Endothelial cell of umbilical vein (primary cell): ENCODE data around the gene PROK1. TPM values are rescaled to one million over a fixed set of nuclear protein-coding genes. Genes with fewer than 3 reads are reported as not detected.

Experiments
- BruUV-seq: library from RNA; stranded (reverse); fragments of 400-500 nt; replicated peaks from 2 replicates; lab custom pipeline; 2021; lab: Mats Ljungman, UMichigan
- CTCF ChIA-PET: fragments of 300-600, 350-600 bp; sonication (Branson Sonifier 250); formaldehyde crosslinking; loops from one replicate; lab custom pipeline; 2021; ENCODE audit warnings: antibody characterized with exemption, inconsistent platforms; lab: Charles Lee
- POLR2A ChIA-PET: fragments of 300-600, 350-600 bp; sonication (Branson Sonifier 250); formaldehyde crosslinking; loops from one replicate; lab custom pipeline; 2021; ENCODE audit warnings: antibody characterized with exemption, inconsistent platforms; lab: Charles Lee
- DNase-seq: peaks from one replicate; pipeline ENCODE4 v3.0.0-alpha.2; 2011; ENCODE audit warnings: low read depth, low spot score
- FAIRE-seq: peaks from 2 replicates; lab custom pipeline; 2011; peaks lifted over from hg19 to GRCh38; lab: Jason Lieb, UNC
- H2AFZ ChIP-seq: 2 replicates; pipeline ENCODE4 v1.6.0; 2012; ENCODE audit warnings: low read depth, low read length, control low read depth, inconsistent platforms
- H3K27ac ChIP-seq: 2 replicates; pipeline ENCODE4 v1.5.1; 2011; ENCODE audit warnings: low read depth, mild to moderate bottlenecking, control low read depth, low read length, moderate library complexity; ENCODE audit not compliant: insufficient read depth
- H3K27me3 ChIP-seq, 2 experiments: 2 replicates each; pipeline versions ENCODE4 v1.6.0 to v1.6.1; 2011; ENCODE audit warnings: low read length in 2 of 2, mixed read lengths in 1 of 2; ENCODE audit not compliant: control insufficient read depth in 2 of 2, insufficient read depth in 2 of 2
- H3K36me3 ChIP-seq, 2 experiments: 2 replicates in 1 of 2; 3 replicates in 1 of 2; pipeline ENCODE4 v1.5.1; 2011; ENCODE audit warnings: low read length in 2 of 2, mild to moderate bottlenecking in 1 of 2, moderate library complexity in 1 of 2; ENCODE audit not compliant: control insufficient read depth in 2 of 2, insufficient read depth in 2 of 2; ENCODE audit errors: extremely low read depth in 1 of 2
- H3K4me1 ChIP-seq: 3 replicates; pipeline ENCODE4 v1.5.1; 2011; ENCODE audit warnings: mild to moderate bottlenecking, low read length; ENCODE audit not compliant: control insufficient read depth, insufficient read depth; ENCODE audit errors: extremely low read depth
- H3K4me2 ChIP-seq: 2 replicates; pipeline ENCODE4 v1.6.1; 2011; ENCODE audit warnings: low read length, control low read depth, mixed read lengths; ENCODE audit not compliant: insufficient read depth
- H3K4me3 ChIP-seq, 3 experiments: fragments of 200-600 bp in 1 of 3; sonication (generic), shearing (Covaris generic) in 1 of 3; replicated peaks in 1 of 3; 2 replicates each; pipeline ENCODE4 v1.5.1; 2011 to 2016; ENCODE audit warnings: control low read depth in 3 of 3, low read length in 3 of 3, mild to moderate bottlenecking in 2 of 3, inconsistent platforms in 1 of 3, low read depth in 1 of 3, moderate library complexity in 1 of 3; ENCODE audit not compliant: insufficient read depth in 1 of 3
- H3K79me2 ChIP-seq: 2 replicates; pipeline ENCODE4 v1.6.0; 2012; ENCODE audit warnings: low read length, inconsistent platforms; ENCODE audit not compliant: control insufficient read depth, insufficient read depth
- H3K9ac ChIP-seq: replicated peaks from 2 replicates; pipeline ENCODE3; 2011; ENCODE audit warnings: low read length, control low read depth; ENCODE audit not compliant: insufficient read depth; ENCODE audit errors: extremely low read depth
- H3K9me1 ChIP-seq: replicated peaks from 3 replicates; pipeline ENCODE4 v1.6.0; 2011; ENCODE audit warnings: mild to moderate bottlenecking, low read length; ENCODE audit not compliant: control insufficient read depth, insufficient read depth; ENCODE audit errors: extremely low read depth
- H3K9me3 ChIP-seq: replicated peaks from 2 replicates; pipeline ENCODE4 v1.5.1; 2012; ENCODE audit warnings: low read length, inconsistent platforms; ENCODE audit not compliant: control insufficient read depth, insufficient read depth
- H4K20me1 ChIP-seq: replicated peaks from 2 replicates; pipeline ENCODE3; 2011; ENCODE audit warnings: mild to moderate bottlenecking, low read length; ENCODE audit not compliant: control insufficient read depth, insufficient read depth; ENCODE audit errors: extremely low read depth
- EZH2 ChIP-seq: IDR thresholded peaks from 2 replicates; pipeline ENCODE4 v1.6.1; 2012; ENCODE audit warnings: borderline replicate concordance, low read depth, mild to moderate bottlenecking, moderate library complexity, low read length, inconsistent platforms; ENCODE audit not compliant: severe bottlenecking
- FOS ChIP-seq: IDR thresholded peaks from 2 replicates; pipeline ENCODE4 v1.6.1; 2011; ENCODE audit warnings: mild to moderate bottlenecking, low read length, moderate library complexity, borderline replicate concordance; ENCODE audit not compliant: insufficient read depth
- GATA2 ChIP-seq: IDR thresholded peaks from 2 replicates; pipeline ENCODE4 v1.7.0; 2011; ENCODE audit warnings: low read depth, mild to moderate bottlenecking, moderate library complexity, mixed read lengths, low read length; ENCODE audit not compliant: insufficient read length, insufficient read depth
- JUN ChIP-seq: IDR thresholded peaks from 2 replicates; pipeline ENCODE4 v1.6.1; 2011; ENCODE audit warnings: borderline replicate concordance, low read depth; ENCODE audit not compliant: insufficient read length, insufficient read depth
- MAX ChIP-seq: IDR thresholded peaks from 2 replicates; pipeline ENCODE4 v1.6.1; 2011; ENCODE audit not compliant: insufficient read depth, insufficient read length
- MYC ChIP-seq: IDR thresholded peaks from one replicate; pipeline ENCODE4 v1.6.1; 2011; ENCODE audit warnings: mild to moderate bottlenecking, low read depth, low read length
- POLR2A ChIP-seq: IDR thresholded peaks from 2 replicates; pipeline ENCODE4 v1.6.1; 2012; ENCODE audit warnings: low read depth, mild to moderate bottlenecking, control low read depth, low read length
- POLR2AphosphoS5 ChIP-seq: IDR thresholded peaks from 2 replicates; pipeline ENCODE4 v1.6.1; 2012; ENCODE audit warnings: low read depth, mild to moderate bottlenecking, control low read depth, low read length, moderate library complexity; ENCODE audit not compliant: insufficient read depth
- dilution Hi-C: fragments of 300-500 bp; cut with MboI; formaldehyde crosslinking; loops from one replicate; pipeline ENCODE4 v1.15.0; 2019; ENCODE audit warnings: low sequenced_read_pairs; ENCODE audit not compliant: extremely low pct_ligation_motif_present
- intact Hi-C: fragments of 100-400 bp; cut with micrococcal nuclease; formaldehyde crosslinking; loops from one replicate; pipeline ENCODE4 v1.10.0; 2022
- polyA plus RNA-seq, 4 experiments: library from polyadenylated mRNA; depleted of rRNA in 3 of 4; stranded (reverse) in 3 of 4; unstranded in 1 of 4; fragments of >200 nt; gene quantifications; 2 replicates each; pipeline versions ENCODE4 v1.2.1 to v1.2.3, GENCODE V29; 2011 to 2012; ENCODE audit warnings: missing spikeins in 1 of 4
- total RNA-seq: library from RNA; stranded (reverse); gene quantifications from 2 replicates; pipeline ENCODE4 v1.2.3, GENCODE V29; 2021
- TF ChIP-seq, protein P1 (sequence below), 2 donors: IDR thresholded peaks; 1 replicate in 1 of 2; 2 replicates in 1 of 2; pipeline ENCODE4 v1.5.1; 2011; ENCODE audit warnings: low read length in 2 of 2, mild to moderate bottlenecking in 2 of 2, moderate library complexity in 2 of 2, control low read depth in 1 of 2, inconsistent platforms in 1 of 2, low read depth in 1 of 2; ENCODE audit not compliant: insufficient read depth in 1 of 2; ENCODE audit errors: extremely low read depth in 1 of 2

Gene PROK1
- total and polyA plus RNA-seq, 2 donors (not counting 3 experiments of a cell fraction or from before 2014, with no cell fraction given): not detected

DNA sequence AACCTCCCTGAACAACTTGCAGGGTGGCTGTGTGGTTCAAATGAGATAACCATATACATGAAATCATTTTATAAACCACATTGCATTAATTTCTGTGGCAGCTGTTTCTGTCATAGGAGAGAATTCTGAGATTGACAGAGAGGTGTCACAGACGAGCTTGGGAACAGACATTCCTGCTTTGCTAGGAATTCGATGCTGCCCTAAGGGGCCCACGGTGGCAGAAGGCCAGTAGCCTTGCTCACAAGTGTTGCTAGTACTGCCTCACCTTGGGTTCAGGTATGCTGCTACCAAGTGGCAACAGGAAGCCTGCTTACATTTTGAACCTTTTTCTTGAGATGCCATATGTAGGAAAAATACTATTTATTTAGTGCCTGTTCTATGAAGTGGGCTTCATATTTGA, 54.6 kb downstream of the PROK1 start:
- H3K79me2 ChIP-seq: no peaks in the 10 kb centered on the region
- ChIA-PET CTCF (interaction anchor here (2.5 kb wide), 1 partner anchor 10 kb away, joined by 12 read pairs; no protein-coding TSS in a partner anchor), POLR2A (no interaction called here)
- no peaks in the 10 kb centered on the region for H4K20me1 ChIP-seq
- no peak overlapping the region for H3K9ac ChIP-seq
- no peaks in the 10 kb centered on the region for H3K36me3 ChIP-seq
- no peak overlapping the region for H3K27ac ChIP-seq
- no peak overlapping the region for H2AFZ ChIP-seq
- no peak overlapping the region for H3K4me2 ChIP-seq
- no peaks in the 10 kb centered on the region for H3K4me1 ChIP-seq
- intact Hi-C loops (no loop called here), dilution Hi-C loops (no loop called here)
- no peak overlapping the region for H3K4me3 ChIP-seq
- FAIRE-seq (no peak), DNase-seq (no peak)
- H3K9me1 ChIP-seq: no peaks in the 10 kb centered on the region
- no peaks in the 10 kb centered on the region for H3K9me3 ChIP-seq
- no TSS peak for BruUV-seq
- TF ChIP-seq POLR2AphosphoS5: no peak
- no peak for TF ChIP-seq POLR2A
- TF ChIP-seq, protein P1, sequence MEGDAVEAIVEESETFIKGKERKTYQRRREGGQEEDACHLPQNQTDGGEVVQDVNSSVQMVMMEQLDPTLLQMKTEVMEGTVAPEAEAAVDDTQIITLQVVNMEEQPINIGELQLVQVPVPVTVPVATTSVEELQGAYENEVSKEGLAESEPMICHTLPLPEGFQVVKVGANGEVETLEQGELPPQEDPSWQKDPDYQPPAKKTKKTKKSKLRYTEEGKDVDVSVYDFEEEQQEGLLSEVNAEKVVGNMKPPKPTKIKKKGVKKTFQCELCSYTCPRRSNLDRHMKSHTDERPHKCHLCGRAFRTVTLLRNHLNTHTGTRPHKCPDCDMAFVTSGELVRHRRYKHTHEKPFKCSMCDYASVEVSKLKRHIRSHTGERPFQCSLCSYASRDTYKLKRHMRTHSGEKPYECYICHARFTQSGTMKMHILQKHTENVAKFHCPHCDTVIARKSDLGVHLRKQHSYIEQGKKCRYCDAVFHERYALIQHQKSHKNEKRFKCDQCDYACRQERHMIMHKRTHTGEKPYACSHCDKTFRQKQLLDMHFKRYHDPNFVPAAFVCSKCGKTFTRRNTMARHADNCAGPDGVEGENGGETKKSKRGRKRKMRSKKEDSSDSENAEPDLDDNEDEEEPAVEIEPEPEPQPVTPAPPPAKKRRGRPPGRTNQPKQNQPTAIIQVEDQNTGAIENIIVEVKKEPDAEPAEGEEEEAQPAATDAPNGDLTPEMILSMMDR (IDR thresholded peaks at IDR 0.05; ENCODE audit: extremely low read depth in 1 of 2, insufficient read depth in 1 of 2, low read depth in 1 of 2, low read length in 2 of 2): no peak
- no peak for TF ChIP-seq EZH2
- TF ChIP-seq GATA2: no peak
- TF ChIP-seq MAX: no peak
- no peak for TF ChIP-seq JUN
- TF ChIP-seq MYC: no peak
- no peak for TF ChIP-seq FOS
- peaks cover 2 to 3% of the 10 kb centered on the region in 2 experiments for H3K27me3 ChIP-seq
